CD1c-positive myeloid dendritic cell (primary cell): Measurements from ENCODE around the gene RAD51B.
"Not testable (repeated sequence)": the region's sequence is repeated elsewhere in the genome, so short reads cannot be mapped to it uniquely, and the experiment has no call there.

Source experiments
- DNase-seq: peaks from one replicate; pipeline ENCODE4 v3.0.0-alpha.2; 2016; ENCODE audit errors: extremely low spot score

The RAD51B gene

DNA sequence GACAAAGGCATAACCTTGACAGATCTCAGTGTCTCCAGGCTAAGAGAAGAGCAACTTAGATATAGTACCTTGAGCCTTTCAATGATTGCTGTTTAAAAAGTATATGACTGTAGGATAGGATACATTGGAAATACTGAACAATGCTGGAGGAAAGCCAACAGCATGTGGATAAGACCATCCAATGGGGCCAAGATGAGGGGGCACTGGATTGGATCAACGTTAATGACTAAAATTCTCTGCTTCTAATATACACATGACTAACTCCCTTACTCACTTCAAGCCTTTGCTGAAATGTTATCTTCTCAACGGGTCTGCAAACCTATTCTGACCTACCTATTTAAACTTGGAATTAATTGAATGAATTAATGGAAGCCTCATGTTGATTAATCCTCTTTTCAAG is 354.9 kb downstream of the RAD51B start:
- DNase-seq, result no peak

DNA sequence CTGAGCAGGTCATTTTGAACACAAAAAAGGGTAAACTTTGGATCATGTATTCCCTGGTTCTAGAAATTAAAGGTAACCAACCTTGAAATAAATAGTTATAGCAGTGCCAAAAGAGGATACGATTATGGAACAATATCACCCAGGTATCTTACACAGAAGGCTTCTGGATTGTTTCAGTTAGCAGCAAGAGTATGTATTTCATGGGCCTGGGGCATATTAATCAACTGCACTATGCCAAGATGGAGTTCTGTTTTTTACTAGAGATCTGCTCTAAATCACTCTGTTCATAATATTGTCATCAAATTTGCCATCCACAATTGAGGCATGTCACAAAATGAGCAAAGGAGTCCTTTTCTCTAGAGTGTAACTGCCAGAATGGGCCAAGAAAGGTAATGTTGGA is 357.1 kb downstream of the RAD51B start:
- DNase-seq, result no peak

DNA sequence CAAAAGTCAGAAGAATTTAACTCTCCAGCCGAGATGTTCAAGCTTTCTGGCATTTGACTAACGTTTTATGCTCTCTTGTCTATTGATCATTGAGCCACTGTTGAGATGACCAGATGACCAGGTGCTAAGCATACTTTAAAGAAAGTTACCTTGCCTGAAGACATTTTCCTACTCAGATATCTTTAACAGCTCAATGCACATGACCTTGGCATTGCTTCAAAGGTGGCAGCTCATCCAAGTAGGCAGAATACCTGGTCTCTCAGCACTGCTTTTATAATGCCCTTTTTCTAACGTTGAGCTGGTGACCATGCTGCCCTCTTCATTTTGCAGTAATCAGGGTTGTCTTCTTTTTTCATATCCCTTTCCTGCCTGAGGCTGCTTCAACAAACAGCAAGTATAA is 358.1 kb downstream of the RAD51B start:
- no peak for DNase-seq

DNA sequence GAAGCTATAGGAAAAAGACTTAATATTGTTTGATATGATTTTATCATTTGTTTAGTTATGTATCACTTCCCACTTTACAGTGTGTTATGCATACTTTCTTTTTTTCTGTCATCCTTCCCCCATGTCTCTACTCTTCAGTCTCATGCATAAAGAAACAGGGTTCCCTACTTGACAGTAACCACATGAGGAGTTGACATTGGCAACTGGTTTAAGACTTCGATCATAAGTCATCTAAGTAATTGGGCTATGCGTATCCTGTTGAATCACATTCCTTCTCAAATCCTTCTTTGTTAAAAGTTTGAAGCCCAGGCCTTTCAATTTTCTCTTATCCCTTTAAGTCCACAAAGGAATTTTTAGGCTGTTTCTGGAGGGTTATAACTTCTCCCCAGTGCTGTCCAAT is 358.7 kb downstream of the RAD51B start:
- DNase-seq, result no peak

DNA sequence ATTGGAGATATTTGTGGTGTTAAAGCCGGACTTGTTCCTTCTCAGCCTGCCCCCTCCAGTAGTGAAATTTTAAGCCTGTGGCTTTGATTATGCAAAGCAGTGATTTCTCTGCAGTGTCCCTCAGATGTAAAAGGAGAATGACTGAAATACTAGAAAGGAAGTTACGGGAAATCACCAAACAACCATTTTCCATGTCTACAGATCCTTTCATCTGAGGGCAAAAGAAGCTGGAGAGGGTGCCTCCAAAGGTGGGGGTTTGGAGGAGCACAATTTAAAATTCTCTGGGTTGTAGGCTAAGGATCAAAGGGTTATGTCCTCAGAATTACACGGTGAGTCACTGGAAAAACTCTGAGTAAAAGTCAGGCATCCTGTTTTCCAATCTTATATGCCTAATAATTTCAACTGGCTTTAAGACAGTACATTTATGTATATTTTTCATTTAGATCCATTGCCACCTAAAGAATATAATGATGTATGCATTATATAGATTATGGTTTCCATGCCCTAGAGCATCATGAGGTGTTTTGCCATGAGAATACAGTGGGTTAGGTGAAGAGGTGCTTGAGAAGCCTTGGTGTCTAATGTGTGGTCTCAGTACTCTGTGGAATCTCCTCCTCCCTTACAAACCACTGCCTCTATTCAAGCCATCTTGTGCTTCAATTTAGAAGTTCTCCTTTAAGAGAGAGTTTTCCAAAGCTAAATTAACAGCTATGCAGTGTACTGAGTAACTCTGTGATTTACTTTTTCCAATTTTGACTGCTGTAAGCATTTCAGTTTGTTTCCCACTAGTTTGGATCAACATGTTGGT is 362.1 kb downstream of the RAD51B start:
- no peak for DNase-seq

DNA sequence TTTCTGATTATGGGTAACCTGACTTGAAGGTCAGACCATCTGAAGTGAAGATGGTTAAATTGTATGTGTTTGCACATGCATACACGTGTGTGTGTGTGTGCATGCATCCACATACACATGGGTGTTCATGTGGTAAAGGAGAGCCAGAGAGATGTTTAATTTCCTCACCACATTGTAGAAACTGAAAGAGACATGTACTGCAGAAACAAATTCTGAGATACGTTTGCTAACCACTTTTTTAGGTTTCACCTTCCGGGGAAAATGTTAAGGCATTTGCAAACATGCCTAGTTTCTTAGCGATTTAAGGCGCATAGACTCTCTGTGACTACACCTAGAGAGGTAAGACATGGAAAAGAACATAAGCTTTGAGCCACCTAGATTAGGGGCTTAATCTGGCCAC is 362.9 kb downstream of the RAD51B start:
- no peak for DNase-seq

GRCh38 chr14:68186500-68187276 is 367.1 kb downstream of the RAD51B start:
- not testable (repeated sequence) for DNase-seq

DNA sequence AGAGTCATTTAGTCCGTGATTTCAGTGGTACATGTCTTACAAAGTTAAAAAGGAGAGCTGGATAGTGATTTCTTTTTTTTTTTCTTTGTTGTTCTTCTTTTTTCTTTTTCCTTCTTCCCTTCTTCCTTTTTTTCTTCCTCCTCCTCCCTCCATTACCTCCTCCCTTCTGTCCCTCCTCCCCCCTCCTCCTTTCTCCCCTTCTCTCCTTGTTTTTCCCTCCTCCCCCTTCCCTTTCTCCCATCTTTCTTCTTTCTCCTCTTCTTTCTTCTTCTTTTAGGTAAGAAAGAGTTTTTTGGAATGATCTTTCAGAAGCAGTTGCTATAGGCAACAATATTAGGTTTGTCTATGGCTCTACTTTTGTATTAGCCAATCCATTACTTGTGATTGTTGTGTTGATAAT is 368.6 kb downstream of the RAD51B start:
- DNase-seq, result no peak

- DNase-seq, result no peak
These were observed 370.5 kb downstream of the RAD51B start for GRCh38 chr14:68190032-68190431.

DNA sequence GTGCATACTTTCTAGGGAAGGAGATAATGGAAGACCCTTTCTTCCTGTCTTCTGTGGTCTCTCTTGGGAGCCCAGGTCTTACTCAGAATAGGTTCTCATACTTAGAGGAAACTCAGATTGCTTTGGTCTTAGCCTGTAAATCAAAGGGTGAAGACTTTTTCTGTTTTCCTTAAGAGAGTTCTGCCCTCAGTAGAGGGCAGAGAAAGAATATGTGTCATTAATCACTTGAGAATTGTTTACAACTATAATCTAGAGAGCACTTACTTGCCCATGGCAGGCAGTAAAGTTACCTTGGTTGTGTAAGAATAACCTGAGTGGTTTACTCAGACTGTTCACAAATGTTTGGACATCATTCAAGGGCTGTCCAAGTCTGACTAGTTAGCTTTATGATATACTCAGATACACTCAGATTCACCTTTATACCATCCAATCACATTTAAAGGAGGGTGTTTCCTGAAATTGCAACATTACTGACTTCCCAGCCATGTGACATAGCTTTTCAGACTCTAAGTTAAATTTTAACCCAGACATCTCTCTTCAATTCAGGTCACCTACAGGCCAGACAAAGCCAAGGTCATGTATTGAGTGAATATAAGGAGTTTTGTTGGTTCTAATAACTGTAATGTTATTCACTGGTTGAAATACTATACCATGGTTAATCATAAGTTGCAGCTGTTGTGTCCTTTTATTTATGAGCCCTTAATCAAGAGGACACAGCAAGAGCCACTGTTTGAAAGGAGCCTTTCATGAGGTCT is 372.2 kb downstream of the RAD51B start:
- no peak for DNase-seq

DNA sequence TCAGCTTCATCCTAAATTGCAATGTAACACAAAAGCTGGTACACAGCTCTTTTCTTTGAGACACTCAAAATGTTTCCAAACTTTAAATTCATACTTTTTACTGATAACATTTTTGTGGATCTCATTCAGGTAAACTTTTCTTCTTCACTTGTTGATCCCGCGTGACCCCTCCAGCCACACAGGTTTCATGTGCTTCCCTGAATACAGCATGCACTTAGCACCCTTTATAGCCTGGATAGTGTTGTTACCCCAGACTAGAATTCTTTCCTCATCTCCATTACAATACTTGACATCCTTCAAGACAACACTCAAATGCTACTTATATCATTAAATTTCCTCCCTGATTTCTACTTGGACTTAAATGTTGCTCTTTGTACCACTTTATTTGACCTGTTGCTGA is 373.4 kb downstream of the RAD51B start:
- no peak for DNase-seq

DNA sequence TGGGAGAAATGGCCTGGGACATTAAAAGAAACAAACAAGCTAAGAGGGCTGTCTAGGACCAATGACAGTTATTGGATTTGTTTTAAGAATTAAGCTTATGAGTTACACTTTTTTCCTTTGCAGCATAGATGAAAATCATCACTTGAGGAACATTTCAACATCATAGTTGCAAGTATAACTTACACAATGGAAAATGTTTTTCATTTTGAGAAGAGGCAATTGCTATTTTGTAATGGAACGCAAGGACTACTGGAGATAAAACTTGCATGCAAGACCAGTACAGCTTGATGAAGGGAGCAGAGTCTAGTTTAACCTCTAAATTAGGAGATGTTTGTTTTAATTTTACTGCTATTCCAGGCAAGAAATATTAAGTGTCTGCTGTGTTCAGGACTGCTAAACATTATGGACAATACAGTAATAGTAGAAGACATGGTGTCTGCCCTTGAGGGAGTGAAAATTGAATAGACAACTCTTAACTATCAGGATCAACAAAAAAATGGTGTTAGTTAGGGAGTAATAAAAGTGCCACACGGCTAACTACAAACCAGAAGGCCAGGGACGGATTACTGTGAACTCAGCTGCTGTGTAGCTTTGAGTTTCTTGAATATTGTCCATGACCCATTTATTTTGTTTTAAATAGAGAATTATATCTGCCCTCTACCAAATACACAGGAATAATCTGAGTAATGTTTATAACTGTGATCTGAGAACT is 374.5 kb downstream of the RAD51B start:
- DNase-seq, result no peak

GRCh38 chr14:68195126-68195525 is 375.5 kb downstream of the RAD51B start:
- no peak for DNase-seq

- DNase-seq, result no peak
These were observed 379.3 kb downstream of the RAD51B start for GRCh38 chr14:68198713-68199495.

DNA sequence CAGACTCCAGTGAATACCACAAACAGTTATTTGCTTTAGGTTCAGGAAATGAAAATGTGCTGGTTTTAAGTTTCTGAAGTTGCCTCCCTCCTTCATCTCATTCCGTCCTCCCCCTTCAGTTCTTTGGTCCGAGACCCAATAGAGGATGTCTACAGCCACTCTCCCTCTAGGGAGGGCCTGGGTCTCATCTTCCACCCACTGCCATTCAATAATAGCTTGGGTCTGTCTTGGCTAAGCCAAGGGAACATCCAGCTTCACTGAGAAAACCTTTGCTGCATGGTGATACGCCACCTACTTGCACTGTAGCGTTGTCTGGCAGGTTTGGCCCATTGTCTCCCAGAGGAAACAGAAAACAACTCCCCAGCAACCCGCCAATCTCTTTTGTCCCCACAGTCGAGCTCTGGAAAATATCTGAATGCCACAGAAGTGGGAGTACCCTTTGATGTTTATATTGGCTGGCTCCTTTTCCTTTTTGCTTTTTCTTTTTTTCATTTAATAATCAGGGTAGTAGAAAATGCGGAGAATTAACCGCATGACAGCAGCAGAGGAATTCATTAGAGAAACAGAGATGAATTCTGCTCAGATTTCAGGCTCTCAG is 380.1 kb downstream of the RAD51B start:
- DNase-seq, result no peak

DNA sequence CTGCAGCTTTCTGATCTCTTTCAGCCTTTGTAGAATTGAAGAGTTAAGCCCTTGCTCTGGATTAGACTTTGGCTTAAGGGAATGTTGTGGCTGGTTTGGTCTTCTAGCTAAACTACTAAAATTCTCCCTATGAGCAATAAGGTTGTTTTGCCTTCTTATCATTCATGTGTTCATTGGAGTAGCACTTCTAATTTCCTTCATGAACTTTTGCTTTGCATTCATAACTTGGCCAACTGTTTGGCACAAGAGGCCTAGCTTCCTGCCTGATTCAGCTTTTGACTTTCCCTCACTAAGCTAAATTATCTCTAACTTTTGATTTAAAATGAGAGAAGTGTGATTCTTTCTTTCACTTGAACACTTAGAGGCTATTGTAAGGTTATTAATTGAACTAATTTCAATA is 384.3 kb downstream of the RAD51B start:
- no peak for DNase-seq

DNA sequence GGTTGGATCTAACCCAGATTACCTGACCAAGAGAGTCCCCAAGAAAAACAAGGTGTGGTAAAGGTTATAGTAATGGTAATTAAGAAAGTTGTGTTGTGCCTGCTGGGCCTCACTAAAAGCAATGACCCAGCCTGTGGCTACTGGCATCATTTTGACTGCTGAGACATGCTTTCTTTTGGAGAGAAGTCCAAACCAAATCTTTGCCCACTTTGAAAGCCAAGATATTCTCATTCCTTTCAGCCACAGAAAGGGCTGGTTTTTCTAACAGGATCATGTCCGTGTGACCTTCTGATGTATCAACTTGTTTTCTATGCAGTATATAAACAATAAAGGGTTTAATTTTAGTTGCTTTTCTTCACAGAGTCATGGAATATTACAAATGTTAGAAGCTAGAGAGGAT is 388.6 kb downstream of the RAD51B start:
- DNase-seq, result no peak

DNA sequence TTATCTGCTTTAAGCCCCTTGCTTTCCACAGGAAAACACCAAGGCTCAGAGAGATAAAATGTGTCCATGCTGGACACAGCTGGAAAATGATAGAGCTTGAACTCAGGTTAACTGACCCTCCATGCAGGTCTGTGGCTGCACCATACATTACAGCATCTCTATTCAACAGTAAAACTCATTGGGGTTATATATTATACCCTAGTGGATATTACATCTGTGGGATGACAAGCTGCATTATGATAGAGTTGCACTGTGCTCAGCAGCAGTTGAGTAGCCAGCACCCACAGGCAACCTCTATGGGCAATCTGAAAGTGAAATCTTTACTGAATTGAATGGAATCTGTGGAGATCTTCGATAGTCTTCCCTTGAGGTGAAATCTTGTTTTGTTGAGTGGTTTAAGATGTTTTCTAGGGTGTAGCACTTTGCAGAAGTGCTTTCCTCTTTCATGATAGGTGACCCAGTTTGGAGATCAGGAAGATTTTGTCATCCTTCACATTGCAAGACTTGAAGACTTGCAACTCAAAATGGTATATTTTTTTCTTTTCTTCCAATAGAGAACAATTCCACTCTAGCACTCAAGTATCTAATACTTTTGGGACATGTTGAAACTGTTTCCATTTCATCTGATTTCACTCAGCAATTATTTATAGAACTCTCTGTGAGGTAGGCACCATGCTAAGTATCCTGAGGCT is 389.2 kb downstream of the RAD51B start:
- no peak for DNase-seq

GRCh38 chr14:68210729-68211299 is 391.2 kb downstream of the RAD51B start:
- peak; percentile 76 for DNase-seq

GRCh38 chr14:68211421-68211820 is 391.8 kb downstream of the RAD51B start:
- DNase-seq, result no peak
